Chondrocyte (in vitro differentiated cells): Measurements from ENCODE around the gene BAG5. TPM values are rescaled to one million over a fixed set of nuclear protein-coding genes. Genes with fewer than 3 reads are reported as not detected.
A peak's percentile ranks its signal among the peaks of the same experiment; 100 is the strongest.

Source experiments
- DNase-seq: peaks from one replicate; pipeline ENCODE4 v3.0.0; 2021; ENCODE audit warnings: mixed read lengths, low spot score
- H3K27ac Mint-ChIP-seq: one replicate; pipeline ENCODE4 v1.8.0; 2021; ENCODE audit warnings: mild to moderate bottlenecking, moderate library complexity, mixed read lengths; ENCODE audit not compliant: unreplicated experiment
- H3K27me3 Mint-ChIP-seq: 2 replicates; pipeline ENCODE4 v1.8.0; 2021; ENCODE audit warnings: low read depth, mixed read lengths
- H3K36me3 Mint-ChIP-seq: 2 replicates; pipeline ENCODE4 v1.8.0; 2021; ENCODE audit warnings: low read depth, mixed read lengths
- H3K4me1 Mint-ChIP-seq: 2 replicates; pipeline ENCODE4 v1.8.0; 2021; ENCODE audit warnings: low read depth, mild to moderate bottlenecking, mixed read lengths
- H3K4me3 Mint-ChIP-seq: one replicate; pipeline ENCODE4 v1.8.0; 2021; ENCODE audit warnings: mild to moderate bottlenecking, moderate library complexity, mixed read lengths; ENCODE audit not compliant: unreplicated experiment
- H3K9me3 Mint-ChIP-seq: 2 replicates; pipeline ENCODE4 v1.8.0; 2021; ENCODE audit warnings: low read depth, mixed read lengths
- CTCF ChIP-seq: fragments of 200-600 bp; sonication (generic); IDR thresholded peaks from 2 replicates; pipeline ENCODE4 v1.5.0; 2021; ENCODE audit warnings: antibody characterized with exemption, mild to moderate bottlenecking, moderate library complexity
- total RNA-seq: library from RNA; stranded (reverse); gene quantifications from 3 replicates; pipeline ENCODE4 v1.2.1, GENCODE V29; 2021

BAG5 gene
- total RNA-seq, 1 donor from 2014 or later = 22.6 TPM

DNA sequence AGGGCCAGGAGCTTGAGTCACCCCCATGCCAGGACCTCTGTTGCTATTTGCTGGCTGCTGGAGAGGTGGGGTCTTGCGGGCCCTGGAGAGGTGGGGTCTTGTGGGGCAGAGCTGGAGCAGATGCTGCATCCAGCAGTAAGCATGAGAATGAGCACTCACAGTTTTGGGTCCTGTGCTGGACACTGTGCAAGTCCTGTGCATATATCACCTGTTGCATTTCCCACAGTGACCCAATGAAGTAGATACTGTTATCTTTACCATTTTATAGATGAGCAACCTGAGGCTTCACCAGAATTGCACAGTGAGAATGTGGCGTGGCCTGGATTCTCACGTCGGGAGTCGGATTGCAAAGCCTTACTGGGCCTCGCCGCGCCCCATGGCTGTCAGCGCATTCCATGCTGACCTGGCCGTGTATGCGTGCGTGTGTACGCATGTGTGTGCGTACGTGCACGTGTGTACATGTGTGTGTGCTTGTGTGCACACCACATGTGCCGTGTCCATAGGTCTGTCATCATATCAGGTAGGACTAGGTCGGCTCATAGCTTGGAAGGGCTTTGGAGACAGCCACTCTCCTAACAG lies 12.3 kb upstream of the BAG5 start:
- Mint-ChIP-seq H3K9me3 (no peaks in the 10 kb centered on the region), H3K4me3 (no peak overlapping the region), H3K36me3 (peaks cover 12% of the 10 kb centered on the region), H3K4me1 (peaks cover 22% of the 10 kb centered on the region), H3K27me3 (no peaks in the 10 kb centered on the region), H3K27ac (peak overlapping the region; percentile 32)
- no peak for DNase-seq
- no peak for TF ChIP-seq CTCF

GRCh38 chr14:103574104-103574503 lies 11.6 kb upstream of the BAG5 start:
- no peak overlapping the region for H3K4me3 Mint-ChIP-seq
- no peak overlapping the region for H3K27ac Mint-ChIP-seq
- DNase-seq = no peak
- H3K36me3 Mint-ChIP-seq = peaks cover 12% of the 10 kb centered on the region
- H3K4me1 Mint-ChIP-seq = peaks cover 24% of the 10 kb centered on the region
- no peaks in the 10 kb centered on the region for H3K27me3 Mint-ChIP-seq
- TF ChIP-seq CTCF = no peak
- no peaks in the 10 kb centered on the region for H3K9me3 Mint-ChIP-seq

DNA sequence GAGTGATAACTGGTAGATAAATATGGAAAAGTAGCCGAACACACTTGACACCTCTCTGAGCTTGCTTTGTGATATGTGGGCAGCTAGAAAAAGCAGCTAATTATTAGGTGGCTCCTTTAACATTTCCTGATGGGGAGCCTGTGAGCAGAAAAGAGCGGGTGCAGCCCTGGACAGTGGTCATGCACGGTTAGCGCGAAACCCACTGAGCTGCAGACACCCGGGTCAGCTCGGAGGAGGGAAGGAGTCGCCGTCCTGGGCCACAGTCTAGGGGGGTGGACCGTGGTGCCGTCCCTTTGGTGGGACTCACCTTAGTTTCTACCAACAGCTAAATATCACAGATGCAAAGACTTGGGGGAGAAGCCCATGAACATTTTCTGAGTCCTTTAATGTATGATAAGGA lies 7.0 kb upstream of the BAG5 start:
- Mint-ChIP-seq H3K36me3 (peaks cover 6% of the 10 kb centered on the region), H3K9me3 (no peaks in the 10 kb centered on the region), H3K4me3 (no peak overlapping the region), H3K27ac (no peak overlapping the region), H3K27me3 (no peaks in the 10 kb centered on the region), H3K4me1 (peaks cover 20% of the 10 kb centered on the region)
- no peak for TF ChIP-seq CTCF
- DNase-seq = no peak

DNA sequence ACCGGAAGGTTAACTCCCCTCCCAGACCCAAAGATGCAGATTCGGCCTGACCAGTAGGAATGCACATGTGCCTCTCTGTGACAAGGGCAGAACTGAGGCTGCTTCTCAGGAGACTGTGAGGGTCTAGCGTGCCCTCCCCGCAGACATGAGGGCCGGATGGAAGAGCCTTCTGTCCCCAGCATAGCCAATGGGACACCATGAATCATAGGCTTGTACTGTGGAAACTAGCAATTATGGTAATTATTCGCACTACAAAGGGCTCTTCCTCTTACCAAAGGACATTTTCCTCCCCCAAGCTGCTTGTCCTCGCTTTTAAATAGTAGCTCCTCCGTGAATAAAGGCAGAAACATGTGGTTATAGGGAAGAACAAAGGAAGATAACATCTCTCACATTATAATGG lies 6.5 kb upstream of the BAG5 start:
- Mint-ChIP-seq H3K4me3 (no peak overlapping the region), H3K9me3 (no peaks in the 10 kb centered on the region), H3K36me3 (peaks cover 5% of the 10 kb centered on the region), H3K27ac (no peak overlapping the region), H3K27me3 (no peaks in the 10 kb centered on the region), H3K4me1 (peaks cover 23% of the 10 kb centered on the region)
- TF ChIP-seq CTCF = no peak
- no peak for DNase-seq

DNA sequence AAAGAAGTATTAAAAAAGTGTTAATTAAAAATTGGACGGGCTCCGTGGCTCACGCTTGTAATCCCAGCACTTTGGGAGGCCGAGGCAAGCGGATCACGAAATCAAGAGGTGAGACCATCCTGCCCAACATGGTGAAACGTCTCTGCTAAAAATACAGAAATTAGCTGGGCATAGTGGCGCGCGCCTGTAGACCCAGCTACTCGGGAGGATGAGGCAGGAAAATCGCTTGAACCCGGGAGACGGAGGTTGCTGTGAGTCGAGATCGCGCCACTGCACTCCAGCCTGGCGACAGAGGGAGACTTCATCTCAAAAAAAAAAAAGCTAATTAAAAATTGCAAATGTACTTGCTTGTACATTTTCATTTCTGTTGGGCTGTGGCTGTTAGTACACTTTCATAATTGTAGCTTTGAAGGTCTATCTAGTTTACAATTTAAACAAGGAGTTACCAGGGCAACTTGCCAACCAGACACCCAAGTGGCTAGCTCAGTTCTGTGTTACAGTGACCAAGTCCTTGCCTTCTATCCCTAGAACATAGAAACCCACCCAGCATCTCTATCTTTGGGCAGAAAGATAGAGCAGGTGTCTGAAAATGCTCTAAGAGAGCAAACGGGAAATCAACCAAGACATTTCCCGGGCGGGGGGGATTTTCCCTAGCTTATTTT lies 1.5 kb upstream of the BAG5 start:
- no peak for DNase-seq
- no peak for TF ChIP-seq CTCF
- H3K36me3 Mint-ChIP-seq = peaks cover 9% of the 10 kb centered on the region
- no peaks in the 10 kb centered on the region for H3K9me3 Mint-ChIP-seq
- H3K4me1 Mint-ChIP-seq = peaks cover 45% of the 10 kb centered on the region
- H3K27ac Mint-ChIP-seq = peak overlapping the region; percentile 66
- H3K27me3 Mint-ChIP-seq = no peaks in the 10 kb centered on the region
- peak overlapping the region; percentile 84 for H3K4me3 Mint-ChIP-seq
